LoVo (cell line): Measurements from ENCODE around the gene ENOX1.

Source experiments
- DNase-seq: peaks from one replicate; pipeline ENCODE4 v3.0.0-alpha.2; 2016; ENCODE audit warnings: low spot score

ENOX1 gene

DNA sequence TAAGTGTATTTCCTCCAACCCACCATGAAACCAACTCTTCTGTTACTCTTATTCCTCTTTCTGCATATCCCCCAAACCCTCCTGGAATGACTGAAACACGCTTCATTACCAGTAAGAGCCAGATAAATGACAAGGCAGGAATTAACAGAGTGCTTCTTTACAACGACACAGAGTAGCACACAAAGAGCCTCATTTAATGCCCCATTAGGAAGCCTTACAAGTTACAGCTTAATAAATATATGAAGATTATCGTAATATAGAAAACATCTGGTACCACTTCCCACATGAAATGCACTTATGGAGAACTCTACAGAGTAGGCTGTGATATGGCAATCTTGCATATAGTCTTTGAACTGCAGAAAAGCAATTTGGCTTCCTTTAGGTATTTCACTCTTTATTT is 116.8 kb downstream of the ENOX1 start:
- no peak for DNase-seq

DNA sequence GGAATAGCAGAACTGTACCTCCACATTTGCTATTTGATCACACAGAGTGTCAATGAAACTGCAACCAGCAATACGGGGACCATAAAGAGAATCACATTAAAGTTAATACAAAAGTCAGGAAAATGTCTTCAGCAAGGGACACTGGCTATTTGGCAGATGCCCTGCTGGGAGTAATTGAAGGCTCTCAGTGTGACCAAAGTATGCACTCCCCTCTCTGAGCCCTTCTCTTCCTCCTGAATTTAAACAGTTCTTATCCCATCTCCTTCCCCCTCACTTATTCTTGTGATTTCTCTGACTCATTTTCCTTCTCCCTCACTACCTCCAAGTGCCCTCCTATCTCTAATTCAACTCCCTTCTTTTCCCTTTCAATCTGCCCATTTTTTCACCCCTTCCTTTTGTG is 117.7 kb downstream of the ENOX1 start:
- DNase-seq = no peak

DNA sequence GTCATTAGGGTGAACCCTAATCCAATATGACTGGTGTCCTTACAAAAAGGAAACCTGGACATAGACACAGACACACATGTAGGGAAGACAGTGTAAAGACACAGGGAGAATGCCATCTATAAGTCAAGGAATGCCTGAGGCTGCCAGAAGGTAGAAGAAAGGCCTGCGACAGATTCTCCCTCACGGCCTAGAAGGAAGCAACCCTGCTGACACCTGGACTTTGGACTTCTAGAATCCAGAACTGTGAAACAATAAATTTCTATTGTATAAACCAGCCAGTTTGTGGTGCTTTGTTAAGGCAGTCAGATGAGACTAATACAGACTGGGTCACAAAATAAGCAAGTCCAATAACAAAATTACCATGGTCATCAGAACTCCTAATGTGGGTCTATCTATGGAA is 120.4 kb downstream of the ENOX1 start:
- DNase-seq = no peak

DNA sequence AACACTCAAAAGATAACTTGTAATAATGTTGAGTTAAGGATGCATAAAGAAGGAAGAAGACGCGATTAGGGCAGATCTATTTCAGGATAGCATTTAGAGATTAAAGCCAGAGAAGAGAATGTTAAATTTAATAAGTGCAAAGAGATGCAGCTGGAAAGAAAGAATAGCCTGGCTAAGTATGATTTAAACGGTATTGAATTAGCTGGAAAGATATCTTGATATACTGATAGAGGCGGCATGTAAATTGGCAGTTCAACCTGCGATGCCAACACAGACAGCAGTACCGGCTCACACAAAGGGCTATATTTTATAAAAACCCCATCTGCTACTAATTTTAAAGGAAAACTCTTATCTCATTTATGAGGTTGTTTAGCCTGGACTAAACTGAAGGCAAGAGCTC is 121.4 kb downstream of the ENOX1 start:
- DNase-seq = no peak

DNA sequence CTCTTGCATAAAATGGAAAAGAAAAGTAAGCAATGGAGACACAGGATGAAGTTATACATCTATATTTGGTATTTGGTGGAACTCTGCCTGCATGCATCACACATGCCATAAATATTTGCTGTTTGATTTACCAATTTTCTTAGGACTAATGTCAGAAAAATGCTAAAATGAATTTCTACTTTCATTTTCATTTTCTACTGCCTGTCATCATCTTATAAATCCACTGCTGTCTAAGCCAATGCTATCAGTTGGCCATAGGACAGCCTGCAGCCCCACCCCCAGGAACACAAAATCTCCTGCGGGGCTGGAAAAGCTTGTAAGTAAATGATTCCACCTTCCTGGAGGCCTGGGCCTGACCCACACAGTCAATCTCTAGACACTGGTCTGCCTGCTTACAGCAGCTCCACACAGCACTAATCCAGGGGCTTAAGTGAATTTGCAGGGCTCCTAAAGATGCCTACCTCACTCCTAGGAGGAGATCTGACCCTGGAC is 122.0 kb downstream of the ENOX1 start:
- no peak for DNase-seq

DNA sequence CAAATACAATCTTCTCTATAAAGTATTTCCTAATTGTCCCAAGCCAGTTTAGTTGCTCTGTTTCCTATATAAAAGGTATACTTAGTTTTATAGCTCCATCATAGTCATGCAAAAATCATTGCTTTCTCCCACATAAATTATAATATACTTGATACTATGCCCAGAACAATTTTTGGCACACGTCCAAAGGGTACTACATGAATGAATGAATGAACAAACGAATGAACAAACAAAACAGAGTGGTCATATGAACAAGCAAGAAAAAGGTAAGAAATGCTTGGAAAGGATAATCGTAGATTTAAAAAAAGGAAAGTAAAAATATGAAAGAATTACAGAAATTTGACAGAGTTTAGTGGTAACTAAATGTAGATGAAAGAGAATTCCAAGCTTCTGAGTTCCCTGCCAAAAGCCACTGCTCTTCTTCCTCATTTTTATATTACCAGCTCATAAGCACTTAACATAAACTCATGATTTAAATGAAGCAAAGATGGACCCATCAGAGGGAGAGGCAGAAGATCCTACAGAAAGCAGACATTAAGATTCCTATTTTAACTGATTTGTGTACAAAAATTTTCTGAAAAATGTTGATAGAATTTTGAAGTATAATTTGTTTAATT is 123.2 kb downstream of the ENOX1 start:
- DNase-seq = no peak

DNA sequence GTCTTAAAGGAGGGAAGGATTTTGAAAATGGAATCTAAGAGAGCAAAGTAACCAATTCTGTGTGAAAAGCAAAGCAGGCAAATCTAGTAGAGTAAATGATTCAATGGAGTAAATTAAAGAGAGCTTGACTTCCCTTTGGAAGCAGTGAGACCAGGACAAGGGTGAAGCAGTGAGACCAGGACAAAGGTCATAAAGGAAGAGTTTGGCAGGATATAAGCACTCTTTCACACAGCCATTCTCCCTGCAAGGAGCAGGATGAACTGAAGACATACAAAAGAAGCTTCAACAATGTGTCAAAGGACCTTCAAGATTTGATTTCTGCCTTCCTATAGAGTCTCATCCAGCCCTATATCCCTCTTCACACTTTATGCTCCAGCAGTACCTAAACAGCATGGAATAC is 123.8 kb downstream of the ENOX1 start:
- no peak for DNase-seq

DNA sequence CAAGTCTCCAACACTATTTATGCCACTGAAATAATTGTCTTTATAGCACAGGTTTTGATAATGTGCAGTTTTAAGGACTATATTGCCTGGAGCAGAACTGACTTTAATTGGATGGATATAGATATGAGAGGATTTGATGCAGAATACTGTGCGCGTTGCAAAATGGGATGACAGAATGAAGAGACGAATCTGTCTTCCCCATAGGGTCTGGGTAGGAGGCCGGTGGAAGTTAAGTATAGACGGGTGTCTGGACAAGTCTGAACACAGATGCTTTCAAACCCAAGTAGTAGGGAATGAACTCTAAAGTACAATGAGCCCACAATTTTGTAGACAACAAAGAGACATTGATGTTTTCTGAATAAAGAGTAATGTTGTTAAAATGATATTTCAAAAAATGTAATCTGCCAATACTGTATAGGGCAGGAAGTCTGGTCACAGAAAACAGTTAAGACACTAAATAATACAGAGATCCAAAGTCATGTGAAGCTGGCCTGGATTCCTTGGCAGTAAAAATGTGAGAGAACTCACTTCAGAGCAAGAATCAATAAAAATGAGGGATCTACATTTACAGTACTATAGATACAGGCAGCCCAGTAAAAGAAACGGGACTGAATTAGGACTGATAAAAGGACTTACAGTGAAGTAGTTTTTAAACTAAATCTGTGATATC is 125.5 kb downstream of the ENOX1 start:
- DNase-seq = no peak

DNA sequence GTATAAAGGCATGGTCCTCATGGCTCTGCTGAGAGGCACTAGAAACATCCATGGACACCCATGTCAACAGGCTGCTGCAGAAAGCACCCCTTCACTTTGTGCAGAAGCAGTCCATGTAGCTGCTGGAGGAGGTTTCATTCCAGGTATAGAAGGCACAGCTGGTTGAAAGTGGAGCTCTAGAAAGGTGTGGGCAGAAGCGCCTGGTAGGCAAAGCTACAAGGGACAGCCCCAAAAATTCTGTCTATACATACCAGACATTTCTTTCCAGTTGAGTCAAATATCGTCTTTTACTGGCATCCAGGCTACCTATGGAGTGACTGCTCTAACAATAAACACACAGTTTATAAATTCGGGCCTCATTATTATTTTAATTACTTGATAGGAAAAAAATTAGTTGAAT is 129.3 kb downstream of the ENOX1 start:
- no peak for DNase-seq

DNA sequence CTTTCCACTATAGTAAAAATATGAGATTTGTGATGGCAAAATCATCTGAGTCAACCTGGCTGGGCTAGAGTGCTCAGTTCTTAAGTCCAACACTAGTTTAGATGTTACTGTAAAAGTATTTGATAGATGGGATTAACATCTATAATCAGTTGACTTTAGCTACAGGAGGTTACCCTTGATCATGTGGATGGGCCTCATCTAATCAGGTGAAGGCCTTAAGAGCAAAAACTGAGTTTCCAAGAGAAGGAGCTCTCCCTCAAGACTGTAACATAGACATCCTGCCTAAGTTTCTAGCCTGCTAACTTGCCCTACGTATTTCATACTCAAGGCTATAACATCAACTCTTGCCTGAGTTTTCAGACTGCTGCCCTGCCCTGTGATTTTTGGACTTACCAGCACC is 132.8 kb downstream of the ENOX1 start:
- DNase-seq = no peak

DNA sequence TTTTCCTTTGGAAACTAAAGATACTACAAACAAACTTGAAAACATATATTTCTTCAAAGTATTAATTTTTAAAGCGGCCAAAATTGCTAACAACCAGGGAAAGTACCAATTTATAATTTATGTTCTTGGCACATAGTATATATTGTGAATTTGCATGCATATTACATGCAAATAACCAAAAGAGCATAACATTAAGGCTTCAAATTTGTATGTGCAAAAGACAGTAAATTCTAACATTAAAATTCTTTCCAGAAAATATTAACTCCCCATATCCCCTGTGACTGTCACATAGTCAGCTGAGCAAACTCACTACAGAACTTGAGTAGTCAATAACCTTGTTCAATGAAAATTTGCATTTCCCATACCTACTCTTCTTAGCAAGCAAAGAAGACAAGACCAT is 133.4 kb downstream of the ENOX1 start:
- DNase-seq = no peak

DNA sequence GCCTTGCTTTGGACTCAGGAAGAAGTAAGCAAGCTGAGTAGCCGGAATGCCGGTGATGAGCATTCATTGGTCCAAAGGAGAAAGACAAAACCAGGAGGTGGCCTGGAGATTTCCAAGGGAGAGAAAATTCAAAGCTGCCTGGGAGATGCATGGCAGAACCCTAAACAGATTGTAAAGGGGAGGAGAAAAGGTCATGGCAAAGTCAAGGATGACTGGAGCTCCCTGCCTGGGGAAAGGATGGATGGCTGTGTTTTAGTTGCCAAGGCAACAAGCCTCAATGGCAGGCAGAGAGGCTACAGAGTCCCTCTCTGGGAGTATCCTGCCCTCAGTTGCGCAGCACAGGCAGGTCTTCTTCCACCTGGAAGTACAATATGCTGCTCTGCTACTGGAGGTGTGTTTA is 134.0 kb downstream of the ENOX1 start:
- DNase-seq = no peak

DNA sequence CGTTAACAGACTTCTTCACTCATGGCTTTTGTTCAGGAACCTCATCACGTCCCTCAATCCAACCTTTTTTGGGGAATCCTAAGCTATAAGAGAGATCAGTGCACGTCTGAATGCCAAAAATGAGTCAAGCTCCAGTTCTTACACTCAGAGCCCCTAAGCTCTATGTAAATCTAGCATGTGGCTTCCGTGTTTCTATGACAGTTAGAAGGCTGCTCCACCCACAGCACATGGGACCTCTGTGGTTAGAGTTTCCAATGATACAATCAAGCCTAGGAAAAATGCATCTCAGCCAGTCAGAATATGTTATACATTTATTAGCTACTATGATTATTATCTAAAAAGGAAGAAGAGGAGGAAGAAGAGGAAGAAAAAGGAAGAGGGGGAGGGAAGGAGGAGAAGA is 135.9 kb downstream of the ENOX1 start:
- no peak for DNase-seq

DNA sequence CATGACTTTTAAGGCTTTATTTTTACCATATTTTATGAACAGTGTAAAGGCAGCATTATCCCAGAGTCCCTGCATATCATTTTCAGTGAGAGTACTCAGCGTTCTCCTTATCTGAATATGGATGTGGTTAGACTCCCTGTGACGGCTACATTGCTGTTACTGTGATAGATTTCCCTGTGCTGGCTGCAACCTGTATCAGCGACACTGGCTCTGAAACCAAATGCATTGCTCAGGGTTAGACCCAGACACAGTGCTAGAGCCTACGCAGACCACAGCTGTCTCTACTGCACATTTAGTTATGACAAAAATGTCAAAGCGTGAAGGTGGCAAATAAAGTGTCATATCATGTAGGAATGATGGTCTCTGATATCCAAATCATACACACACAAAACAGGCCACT is 138.0 kb downstream of the ENOX1 start:
- DNase-seq = no peak

DNA sequence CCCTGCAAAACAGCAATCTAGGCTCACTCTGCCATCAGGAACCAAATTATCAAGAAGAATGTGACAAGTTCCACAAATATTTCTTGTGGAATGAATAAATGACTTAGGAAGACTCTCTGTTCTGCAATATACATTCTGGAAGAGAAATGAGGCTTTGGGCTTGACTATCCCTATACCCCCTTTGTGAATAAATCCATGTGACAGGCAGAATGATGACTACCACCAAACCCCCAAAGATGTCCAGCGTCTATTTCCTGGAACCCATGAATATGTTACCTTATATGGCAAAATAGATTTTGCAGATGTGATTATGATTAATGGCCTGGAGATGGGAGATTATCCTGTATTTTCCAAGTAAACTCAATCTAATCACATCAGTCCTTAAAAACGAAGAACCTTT is 139.3 kb downstream of the ENOX1 start:
- no peak for DNase-seq

DNA sequence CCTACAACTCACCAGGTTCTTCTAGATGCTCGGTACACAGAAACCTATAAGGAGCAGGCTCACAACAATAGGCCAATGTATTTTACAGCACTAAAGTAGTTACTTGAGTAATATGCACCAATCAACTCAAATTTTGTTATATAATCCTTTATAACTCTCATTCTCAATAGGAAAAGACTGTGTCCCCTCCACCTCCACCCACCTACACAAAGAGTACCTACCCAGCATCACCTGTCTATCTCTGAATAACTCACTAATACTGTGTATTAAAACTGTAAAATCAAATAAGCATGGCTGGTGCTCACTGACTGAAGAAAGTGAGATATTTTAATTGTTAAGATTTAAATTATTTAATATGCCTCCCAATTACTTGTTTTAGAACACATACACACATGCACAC is 146.3 kb downstream of the ENOX1 start:
- DNase-seq = no peak

DNA sequence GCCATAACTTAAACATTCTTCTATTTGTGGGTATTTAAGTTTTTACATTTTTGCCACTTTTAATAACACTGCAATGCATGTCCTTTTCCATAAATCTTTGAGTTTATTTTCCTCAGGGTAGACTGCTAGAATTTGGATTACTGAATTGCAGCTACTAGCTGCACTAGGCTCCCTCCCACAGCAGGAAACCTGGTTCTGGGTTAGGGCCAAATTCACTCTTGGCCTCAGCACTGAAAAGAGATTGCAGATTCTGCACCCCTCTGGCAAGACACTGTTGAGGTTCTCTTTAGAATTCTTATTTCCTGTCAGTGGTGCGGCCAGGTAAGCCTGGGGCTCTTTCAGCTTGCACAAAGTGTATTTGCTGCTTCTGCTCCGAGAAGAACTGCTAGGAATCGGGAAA is 155.7 kb downstream of the ENOX1 start:
- no peak for DNase-seq

DNA sequence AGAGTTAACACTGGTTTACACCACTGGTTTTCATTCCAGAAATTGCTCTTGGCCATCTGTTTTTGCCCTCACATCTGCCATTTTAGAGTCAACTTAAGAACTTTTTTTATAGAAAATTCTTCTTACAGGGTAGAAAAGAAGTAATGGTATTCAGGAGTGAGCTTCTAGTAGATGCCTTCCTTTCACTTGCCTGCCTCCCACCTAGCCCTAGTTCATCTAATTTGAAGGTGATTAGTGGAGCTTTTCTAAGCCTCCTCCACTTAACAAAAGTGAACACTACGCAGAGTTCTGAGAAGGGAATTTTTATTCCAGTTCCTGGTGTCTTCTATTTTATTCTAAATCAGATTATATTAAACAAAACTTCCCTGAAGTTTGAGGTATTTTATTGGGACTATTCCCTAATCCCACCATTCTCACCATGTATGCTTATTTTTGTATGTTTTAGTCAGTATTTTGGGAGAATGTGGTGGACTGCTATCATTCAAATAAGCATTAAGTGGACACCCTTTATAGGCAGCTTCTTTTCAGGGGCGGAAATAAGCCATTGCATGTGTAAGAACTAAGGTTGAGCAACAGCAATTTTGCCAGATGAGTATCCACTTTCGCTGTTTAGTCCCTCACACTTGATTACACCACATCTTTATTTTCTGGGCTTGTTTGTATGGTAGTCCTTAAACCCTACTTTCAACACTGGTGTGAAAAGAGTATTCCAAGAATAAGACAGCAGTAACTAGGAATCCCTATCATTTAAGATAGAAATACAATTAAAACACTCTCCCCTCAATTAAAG is 156.9 kb downstream of the ENOX1 start:
- no peak for DNase-seq

DNA sequence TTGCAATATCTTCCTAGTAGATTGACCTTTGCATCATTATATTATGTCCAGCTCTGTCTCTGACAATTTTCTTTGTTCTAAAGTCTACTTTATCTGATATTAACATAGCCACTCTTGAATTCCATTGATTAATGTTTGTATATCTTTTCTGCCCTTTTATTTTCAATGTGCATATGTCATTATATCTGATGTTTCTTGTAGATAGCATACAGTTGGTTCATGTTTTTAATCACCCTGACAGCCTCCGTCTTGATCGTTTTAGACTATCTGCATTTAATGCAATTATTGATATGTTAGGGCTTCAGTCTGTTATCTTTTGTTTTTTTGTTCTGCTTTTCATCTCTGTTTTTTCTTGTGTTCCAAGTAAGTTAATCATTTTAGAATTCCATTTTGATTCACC is 159.8 kb downstream of the ENOX1 start:
- no peak for DNase-seq

DNA sequence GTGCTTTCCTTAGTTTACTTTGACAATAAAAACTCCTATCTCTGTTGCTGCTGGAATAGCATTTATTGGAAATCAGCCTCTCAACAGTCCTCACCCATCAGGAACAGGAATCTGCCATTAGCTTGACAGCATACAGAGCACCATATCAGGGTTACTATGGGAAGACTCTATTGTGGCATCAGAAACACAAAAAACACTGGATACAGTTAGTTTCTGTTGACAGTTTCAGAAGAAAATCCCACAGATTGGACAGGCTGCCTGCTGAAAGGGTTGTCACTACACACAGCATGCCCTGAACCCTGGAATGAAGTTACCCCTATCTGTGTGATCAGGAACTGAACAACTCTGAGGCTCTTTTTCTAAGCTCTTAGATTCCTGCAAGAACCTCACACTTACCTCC is 172.7 kb downstream of the ENOX1 start:
- DNase-seq = no peak

DNA sequence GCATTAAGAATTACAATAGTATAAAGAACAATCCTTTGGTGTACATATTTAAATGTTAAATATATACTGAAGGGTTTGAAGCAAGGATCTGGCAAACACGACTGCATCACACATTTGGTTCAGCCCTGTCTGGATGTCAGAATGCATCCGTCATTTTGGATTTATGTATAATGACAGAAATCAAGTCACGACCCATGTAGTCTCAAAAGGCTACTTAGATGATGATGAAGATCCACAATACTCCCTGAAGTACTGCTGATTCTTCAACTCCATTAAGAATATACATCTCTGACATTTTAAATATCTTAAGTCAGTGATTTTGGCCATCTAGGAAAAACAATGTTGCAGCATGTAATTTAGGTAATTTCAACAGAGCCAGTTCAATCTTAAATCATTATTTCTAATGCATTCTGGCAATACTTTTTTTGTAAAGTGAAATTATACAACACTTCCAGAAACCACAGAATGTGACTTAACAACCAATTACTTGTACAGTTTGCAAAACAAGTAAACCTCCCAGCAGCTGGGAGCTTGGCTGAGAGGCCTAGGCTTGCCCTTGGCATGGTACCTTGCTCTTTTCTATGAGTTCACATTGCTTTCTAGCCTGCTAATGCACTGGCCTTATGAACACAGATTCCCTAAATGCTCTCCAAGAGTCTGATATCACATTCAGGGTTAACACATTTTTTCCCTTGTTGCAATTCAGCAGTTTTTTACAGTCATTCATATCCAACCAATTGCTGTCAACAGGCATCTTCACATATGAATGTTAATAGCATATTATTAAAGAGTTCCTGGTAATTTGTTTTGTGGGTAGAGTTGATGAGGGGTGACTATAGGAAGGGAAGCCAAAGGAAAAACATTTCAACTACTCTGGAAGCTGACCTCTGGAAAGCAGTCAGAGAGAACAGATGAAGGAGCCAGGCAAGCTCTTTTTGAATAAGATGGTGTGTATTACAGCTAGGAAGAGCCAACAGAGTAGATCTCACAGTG is 175.2 kb downstream of the ENOX1 start:
- DNase-seq = no peak
